Astrocyte (in vitro differentiated cells and primary cell): ENCODE results near the gene EPHB2. TPM values are rescaled to one million over a fixed set of nuclear protein-coding genes. Genes with fewer than 3 reads are reported as not detected.
A peak's percentile ranks its signal among the peaks of the same experiment; 100 is the strongest.

ENCODE experiments used
- DNase-seq: peaks from one replicate; pipeline ENCODE4 v3.0.0-alpha.2; 2010; ENCODE audit warnings: low read depth
- FAIRE-seq: peaks from 2 replicates; lab custom pipeline; 2011; peaks lifted over from hg19 to GRCh38; lab: Jason Lieb, UNC
- H2AFZ ChIP-seq: 2 replicates; pipeline ENCODE4 v1.6.0; 2012; ENCODE audit warnings: low read depth, low read length, inconsistent platforms
- H3K27ac ChIP-seq: 2 replicates; pipeline ENCODE4 v1.5.1; 2011; ENCODE audit warnings: low read depth, low read length, inconsistent platforms
- H3K27me3 ChIP-seq: 2 replicates; pipeline ENCODE4 v1.6.0; 2011; ENCODE audit warnings: low read length, inconsistent platforms; ENCODE audit not compliant: insufficient read depth
- H3K36me3 ChIP-seq: 2 replicates; pipeline ENCODE4 v1.5.1; 2011; ENCODE audit warnings: low read length, inconsistent platforms; ENCODE audit not compliant: insufficient read depth
- H3K4me1 ChIP-seq: 2 replicates; pipeline ENCODE4 v1.5.1; 2011; ENCODE audit warnings: low read length, inconsistent platforms; ENCODE audit not compliant: insufficient read depth
- H3K4me2 ChIP-seq: 2 replicates; pipeline ENCODE4 v1.6.0; 2012; ENCODE audit warnings: low read length, inconsistent platforms
- H3K4me3 ChIP-seq: 2 replicates; pipeline ENCODE4 v1.5.1; 2011; ENCODE audit warnings: low read depth, mild to moderate bottlenecking, low read length, inconsistent platforms; ENCODE audit not compliant: insufficient read depth
- H3K79me2 ChIP-seq: 2 replicates; pipeline ENCODE4 v1.6.0; 2012; ENCODE audit warnings: mild to moderate bottlenecking, low read length, inconsistent platforms; ENCODE audit not compliant: insufficient read depth
- H3K9ac ChIP-seq: 2 replicates; pipeline ENCODE4 v1.6.0; 2012; ENCODE audit warnings: mild to moderate bottlenecking, low read length, inconsistent platforms
- H3K9me3 ChIP-seq: 2 replicates; pipeline ENCODE4 v1.5.1; 2012; ENCODE audit warnings: low read depth, mild to moderate bottlenecking, low read length, inconsistent platforms; ENCODE audit not compliant: insufficient read depth
- H4K20me1 ChIP-seq: 2 replicates; pipeline ENCODE4 v1.6.0; 2012; ENCODE audit warnings: low read length, inconsistent platforms; ENCODE audit not compliant: insufficient read depth
- H3K27ac Mint-ChIP-seq: one replicate; pipeline ENCODE4 v1.8.0; 2021; ENCODE audit warnings: mild to moderate bottlenecking, mixed read lengths; ENCODE audit not compliant: unreplicated experiment
- H3K27me3 Mint-ChIP-seq: one replicate; pipeline ENCODE4 v1.8.0; 2021; ENCODE audit warnings: low read depth, mixed read lengths; ENCODE audit not compliant: unreplicated experiment
- H3K36me3 Mint-ChIP-seq: one replicate; pipeline ENCODE4 v1.8.0; 2021; ENCODE audit warnings: low read depth, mixed read lengths; ENCODE audit not compliant: unreplicated experiment
- H3K4me1 Mint-ChIP-seq: one replicate; pipeline ENCODE4 v1.8.0; 2021; ENCODE audit warnings: low read depth, mixed read lengths; ENCODE audit not compliant: unreplicated experiment
- H3K4me3 Mint-ChIP-seq: one replicate; pipeline ENCODE4 v1.8.0; 2021; ENCODE audit warnings: mild to moderate bottlenecking, moderate library complexity, mixed read lengths; ENCODE audit not compliant: unreplicated experiment
- H3K9me3 Mint-ChIP-seq: one replicate; pipeline ENCODE4 v1.8.0; 2021; ENCODE audit warnings: mild to moderate bottlenecking, mixed read lengths; ENCODE audit not compliant: unreplicated experiment
- CTCF ChIP-seq: IDR thresholded peaks from 2 replicates; pipeline ENCODE4 v1.5.1; 2011; ENCODE audit warnings: low read depth, mild to moderate bottlenecking, inconsistent platforms, low read length, moderate library complexity; ENCODE audit not compliant: insufficient read depth
- EZH2 ChIP-seq: IDR thresholded peaks from 2 replicates; pipeline ENCODE4 v1.6.1; 2012; ENCODE audit warnings: mild to moderate bottlenecking, low read length, inconsistent platforms; ENCODE audit not compliant: insufficient read depth
- total RNA-seq: library from RNA; stranded (reverse); gene quantifications from 2 replicates; pipeline ENCODE4 v1.2.1, GENCODE V29; 2021

Gene EPHB2
- total RNA-seq, 1 donor from 2014 or later, result 8.4 TPM

- Histone ChIP-seq H3K4me2 (no peak overlapping the region), H4K20me1 (peaks cover 78% of the 10 kb centered on the region), H3K9ac (no peak overlapping the region), H3K79me2 (peaks cover 57% of the 10 kb centered on the region), H3K36me3 (peaks cover 4% of the 10 kb centered on the region), H3K4me3 (no peak overlapping the region), H3K27me3 (no peaks in the 10 kb centered on the region), H3K9me3 (no peaks in the 10 kb centered on the region), H2AFZ (no peak overlapping the region), H3K27ac (peak overlapping the region; percentile 4), H3K4me1 (peaks cover 35% of the 10 kb centered on the region)
- no peaks in the 10 kb centered on the region for H3K9me3 Mint-ChIP-seq
- H3K36me3 Mint-ChIP-seq, result peaks cover 3% of the 10 kb centered on the region
- peaks cover 13% of the 10 kb centered on the region for H3K4me1 Mint-ChIP-seq
- H3K27ac Mint-ChIP-seq, result no peak overlapping the region
- H3K27me3 Mint-ChIP-seq, result peaks cover 44% of the 10 kb centered on the region
- DNase-seq (no peak), FAIRE-seq (no peak)
- no peak overlapping the region for H3K4me3 Mint-ChIP-seq
- no peak for TF ChIP-seq EZH2
- TF ChIP-seq CTCF, result no peak
Measured at GRCh38 chr1:22790232-22791008, 79.8 kb downstream of the EPHB2 start.

- Mint-ChIP-seq H3K4me3 (no peak overlapping the region), H3K4me1 (peaks cover 11% of the 10 kb centered on the region), H3K9me3 (no peaks in the 10 kb centered on the region), H3K27ac (no peak overlapping the region), H3K27me3 (peaks cover 37% of the 10 kb centered on the region), H3K36me3 (peaks cover 4% of the 10 kb centered on the region)
- Histone ChIP-seq H3K9me3 (no peaks in the 10 kb centered on the region), H3K79me2 (peaks cover 44% of the 10 kb centered on the region), H3K27ac (no peak overlapping the region), H3K4me1 (peaks cover 35% of the 10 kb centered on the region), H3K4me2 (no peak overlapping the region), H3K4me3 (no peak overlapping the region), H3K36me3 (no peaks in the 10 kb centered on the region), H3K27me3 (no peaks in the 10 kb centered on the region), H3K9ac (no peak overlapping the region), H4K20me1 (peaks cover 77% of the 10 kb centered on the region), H2AFZ (no peak overlapping the region)
- TF ChIP-seq CTCF, result no peak
- no peak for TF ChIP-seq EZH2
- DNase-seq (no peak), FAIRE-seq (no peak)
Measured at GRCh38 chr1:22791831-22792347, 81.2 kb downstream of the EPHB2 start.
